RWPE1 (cell line): ENCODE measurements around the gene CNTN5.

ENCODE experiments used
- CTCF ChIA-PET: fragments of 350-600 bp; sonication (Branson Sonifier 250); formaldehyde crosslinking; extraction: SDS; loops from one replicate; lab custom pipeline; 2021; lab: Yijun Ruan, JAX
- POLR2A ChIA-PET: fragments of 400-600 bp; formaldehyde crosslinking; extraction: SDS; loops from one replicate; lab custom pipeline; 2020; ENCODE audit warnings: antibody characterized with exemption; ENCODE audit not compliant: low non-redundant PET; lab: Yijun Ruan, JAX
- DNase-seq: peaks from one replicate; pipeline ENCODE4 v3.0.0; 2012; ENCODE audit warnings: low spot score
- H3K27ac ChIP-seq: fragments of 450-650 bp; 2 replicates; pipeline ENCODE4 v1.5.1; 2017
- TF ChIP-seq, protein P1 (sequence below): fragments of 450-650 bp; conservative IDR thresholded peaks from 2 replicates; pipeline ENCODE4 v1.5.1; 2017; ENCODE audit warnings: low read depth, mild to moderate bottlenecking

The CNTN5 gene

DNA sequence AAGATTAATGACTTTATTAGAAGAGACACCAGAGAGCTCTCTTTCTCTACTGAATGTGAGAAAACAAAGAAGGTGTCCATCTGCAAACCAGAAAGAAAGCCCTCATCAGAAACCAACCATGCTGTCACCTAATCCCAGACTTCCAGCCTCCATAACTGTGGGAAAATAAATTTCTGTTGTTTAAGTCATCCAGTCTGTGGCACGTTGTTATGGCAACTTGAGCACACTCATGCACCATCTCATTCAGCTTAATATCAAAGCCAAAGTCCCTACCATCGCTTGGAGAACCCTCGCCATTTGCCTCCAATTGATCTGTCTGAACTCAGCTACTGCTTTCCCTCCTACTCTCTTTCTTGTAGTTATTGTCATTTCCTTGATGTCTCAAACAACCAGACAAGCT is 900.2 kb downstream of the CNTN5 start:
- H3K27ac ChIP-seq: no peak overlapping the region
- ChIA-PET POLR2A (no interaction called here), CTCF (no interaction called here)
- no peak for DNase-seq
- TF ChIP-seq, protein P1, sequence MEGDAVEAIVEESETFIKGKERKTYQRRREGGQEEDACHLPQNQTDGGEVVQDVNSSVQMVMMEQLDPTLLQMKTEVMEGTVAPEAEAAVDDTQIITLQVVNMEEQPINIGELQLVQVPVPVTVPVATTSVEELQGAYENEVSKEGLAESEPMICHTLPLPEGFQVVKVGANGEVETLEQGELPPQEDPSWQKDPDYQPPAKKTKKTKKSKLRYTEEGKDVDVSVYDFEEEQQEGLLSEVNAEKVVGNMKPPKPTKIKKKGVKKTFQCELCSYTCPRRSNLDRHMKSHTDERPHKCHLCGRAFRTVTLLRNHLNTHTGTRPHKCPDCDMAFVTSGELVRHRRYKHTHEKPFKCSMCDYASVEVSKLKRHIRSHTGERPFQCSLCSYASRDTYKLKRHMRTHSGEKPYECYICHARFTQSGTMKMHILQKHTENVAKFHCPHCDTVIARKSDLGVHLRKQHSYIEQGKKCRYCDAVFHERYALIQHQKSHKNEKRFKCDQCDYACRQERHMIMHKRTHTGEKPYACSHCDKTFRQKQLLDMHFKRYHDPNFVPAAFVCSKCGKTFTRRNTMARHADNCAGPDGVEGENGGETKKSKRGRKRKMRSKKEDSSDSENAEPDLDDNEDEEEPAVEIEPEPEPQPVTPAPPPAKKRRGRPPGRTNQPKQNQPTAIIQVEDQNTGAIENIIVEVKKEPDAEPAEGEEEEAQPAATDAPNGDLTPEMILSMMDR: no peak

DNA sequence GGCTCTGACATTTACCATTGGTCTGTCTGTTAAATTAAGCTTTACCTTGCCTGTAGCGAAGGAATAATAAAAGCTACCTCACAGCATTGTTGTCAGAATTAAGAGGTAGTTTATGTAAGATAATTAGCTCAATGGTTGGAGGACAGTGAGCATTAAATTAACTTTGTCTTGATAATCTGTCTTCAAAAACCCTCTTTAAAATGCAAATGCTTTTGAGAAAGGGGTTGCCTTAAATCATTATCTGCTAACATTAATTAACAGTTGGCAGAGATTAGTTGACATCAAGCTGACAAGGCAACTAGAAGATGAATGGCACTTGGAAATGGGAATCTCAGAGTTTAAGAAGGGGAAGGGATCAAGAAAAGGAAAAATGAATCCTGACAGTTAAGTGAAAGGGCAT is 905.2 kb downstream of the CNTN5 start:
- DNase-seq: no peak
- TF ChIP-seq, protein P1: no peak
- H3K27ac ChIP-seq: no peak overlapping the region
- CTCF ChIA-PET: interaction anchor here (0.5 kb wide), 1 partner anchor 233 kb away, joined by 3 read pairs; no protein-coding TSS in a partner anchor
- POLR2A ChIA-PET: no interaction called here

DNA sequence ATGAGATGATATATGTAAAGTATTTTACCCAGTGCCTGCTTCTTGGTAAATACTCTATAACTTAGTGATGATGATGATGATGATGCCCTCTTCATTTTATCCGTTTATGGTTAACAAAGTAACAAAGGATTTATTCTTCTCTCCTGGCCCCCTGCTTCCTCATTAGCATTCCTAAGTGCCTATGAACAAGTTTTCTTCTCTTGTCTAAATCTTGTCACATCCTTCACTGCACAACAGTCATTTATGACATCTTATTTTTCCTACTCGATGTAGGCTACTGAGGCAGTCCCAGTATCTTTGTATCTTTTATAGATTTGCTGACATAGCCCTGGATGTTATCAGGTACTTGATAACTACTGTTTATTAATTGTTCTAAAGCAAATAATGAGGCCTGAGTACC is 911.9 kb downstream of the CNTN5 start:
- DNase-seq: no peak
- POLR2A ChIA-PET: no interaction called here

DNA sequence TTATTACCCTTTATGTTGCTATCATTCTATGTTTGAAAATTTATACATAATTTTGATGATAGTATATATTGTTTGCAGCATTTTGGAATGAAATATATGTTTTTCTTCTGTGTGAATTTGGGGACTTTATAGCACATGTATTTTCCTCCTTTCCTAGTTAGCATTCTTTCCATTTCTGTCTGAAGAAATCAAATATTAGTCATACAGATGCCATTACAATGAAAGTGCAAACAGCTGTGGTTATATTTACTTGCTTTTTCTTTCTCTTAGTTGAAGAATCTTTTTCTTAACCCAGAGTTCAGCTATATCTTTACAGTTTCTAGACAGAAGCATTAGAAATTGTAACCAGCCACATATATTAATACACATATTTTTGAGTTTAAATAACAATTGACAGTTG is 913.3 kb downstream of the CNTN5 start:
- H3K27ac ChIP-seq: no peak overlapping the region
- TF ChIP-seq, protein P1: no peak
- ChIA-PET CTCF (no interaction called here), POLR2A (no interaction called here)
- no peak for DNase-seq

More for the DNA sequence above, 911.9 kb downstream of the CNTN5 start:
- TF ChIP-seq, protein P1: no peak
- CTCF ChIA-PET: no interaction called here
- no peak overlapping the region for H3K27ac ChIP-seq

DNA sequence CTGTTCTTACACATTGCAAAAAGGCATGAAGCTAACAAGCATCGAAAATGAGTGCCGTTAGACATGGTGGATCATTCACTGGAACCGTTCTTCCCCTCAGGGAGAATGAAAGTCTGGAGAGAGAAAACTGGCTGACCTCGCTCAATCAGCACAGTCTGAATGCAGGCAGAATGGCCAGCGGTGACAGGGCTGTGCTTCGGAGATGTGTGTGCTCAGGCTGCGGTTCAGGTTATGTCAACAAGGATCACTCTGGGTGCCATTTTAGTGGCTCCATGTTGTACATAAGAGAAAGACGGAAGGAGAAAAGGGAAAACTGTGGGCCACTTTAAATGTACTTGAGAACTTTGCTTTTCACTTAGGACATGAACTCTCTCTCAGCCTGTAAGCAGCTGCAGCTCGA is 916.6 kb downstream of the CNTN5 start:
- CTCF ChIA-PET: no interaction called here
- POLR2A ChIA-PET: no interaction called here
- no peak for DNase-seq

DNA sequence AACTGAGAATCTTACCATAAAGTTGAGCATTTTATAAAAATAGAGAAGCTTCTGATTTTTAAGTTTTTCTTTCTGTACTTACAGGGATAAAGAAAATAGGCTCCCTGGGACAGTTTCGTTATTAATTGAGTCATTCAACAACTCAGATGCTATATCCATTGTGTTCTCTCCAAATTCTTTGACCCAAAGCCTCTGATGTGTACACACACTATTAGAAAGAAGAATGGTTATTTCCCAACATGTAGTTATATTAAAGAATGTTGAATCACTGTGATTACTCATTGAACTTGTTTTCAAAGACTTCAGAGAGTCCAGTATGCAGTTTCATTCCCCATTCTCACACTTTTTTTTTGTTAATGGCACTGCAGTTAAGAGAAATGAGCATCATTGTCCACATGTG is 932.1 kb downstream of the CNTN5 start:
- H3K27ac ChIP-seq: no peak overlapping the region
- DNase-seq: peak; percentile 22
- ChIA-PET CTCF (interaction anchor here (0.5 kb wide), 1 partner anchor 858 kb away, joined by 3 read pairs; no protein-coding TSS in a partner anchor), POLR2A (no interaction called here)
- TF ChIP-seq, protein P1: no peak

More for the DNA sequence above, 916.6 kb downstream of the CNTN5 start:
- TF ChIP-seq, protein P1: no peak
- no peak overlapping the region for H3K27ac ChIP-seq

DNA sequence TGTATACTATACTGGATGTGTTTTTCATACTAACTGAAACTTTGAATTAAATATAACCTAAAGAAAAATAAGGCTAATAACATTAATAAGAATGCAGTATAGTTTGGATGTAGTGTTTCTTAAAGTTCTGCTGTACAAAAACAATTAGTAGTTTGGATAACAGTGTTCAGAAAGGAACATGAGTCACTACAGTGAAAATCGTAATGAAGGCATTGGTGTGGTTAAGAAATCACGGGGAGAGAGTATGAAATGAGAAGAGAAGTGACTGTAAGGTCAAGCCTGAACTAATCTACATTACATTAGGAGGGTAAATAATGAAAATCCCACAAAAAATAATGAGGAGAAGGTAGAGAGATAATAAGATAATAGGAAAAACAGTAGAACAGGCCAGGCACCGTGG is 939.8 kb downstream of the CNTN5 start:
- POLR2A ChIA-PET: no interaction called here
- H3K27ac ChIP-seq: no peak overlapping the region
- TF ChIP-seq, protein P1: no peak
- CTCF ChIA-PET: no interaction called here
- DNase-seq: no peak
